ENCODE results near the gene FAM135A.

Gene FAM135A

GRCh38 chr6:70413114-70413991, at the start of gene FAM135A:
Gene FAM135A, plus strand, starts transcription at chr6:70413508. Its CDS starts 14,835 bp downstream, at chr6:70428343.
- H3K4me1 ChIP-seq (ENCODE audit: control insufficient read depth, insufficient read depth, low read length), result no peaks in the 10 kb centered on the region
- H3K27ac ChIP-seq (ENCODE audit: low read depth, low read length), result peak within 1 kb of the TSS; percentile 67
- no peaks in the 10 kb centered on the region for H3K36me3 ChIP-seq (ENCODE audit: control insufficient read depth, insufficient read depth, low read length)
- H3K27me3 ChIP-seq (ENCODE audit: control insufficient read depth, insufficient read depth, low read length), result no peaks in the 10 kb centered on the region
- H3K9ac ChIP-seq (ENCODE audit: low read length), result peak within 1 kb of the TSS; percentile 35
- H3K4me3 ChIP-seq (ENCODE audit: low read length), result peak within 1 kb of the TSS; percentile 93

- Histone ChIP-seq H3K4me3 (ENCODE audit: low read length) (no peak overlapping the region), H3K27ac (ENCODE audit: low read depth, low read length) (no peak overlapping the region), H3K27me3 (ENCODE audit: control insufficient read depth, insufficient read depth, low read length) (no peaks in the 10 kb centered on the region), H3K9ac (ENCODE audit: low read length) (no peak overlapping the region), H3K36me3 (ENCODE audit: control insufficient read depth, insufficient read depth, low read length) (no peaks in the 10 kb centered on the region), H3K4me1 (ENCODE audit: control insufficient read depth, insufficient read depth, low read length) (no peaks in the 10 kb centered on the region)
Measured at GRCh38 chr6:70363741-70364493, 49.4 kb upstream of the FAM135A start.

GRCh38 chr6:70369332-70369950, 43.9 kb upstream of the FAM135A start:
- Histone ChIP-seq H3K27ac (ENCODE audit: low read depth, low read length) (no peak overlapping the region), H3K27me3 (ENCODE audit: control insufficient read depth, insufficient read depth, low read length) (no peaks in the 10 kb centered on the region), H3K36me3 (ENCODE audit: control insufficient read depth, insufficient read depth, low read length) (no peaks in the 10 kb centered on the region), H3K9ac (ENCODE audit: low read length) (no peak overlapping the region), H3K4me3 (ENCODE audit: low read length) (no peak overlapping the region), H3K4me1 (ENCODE audit: control insufficient read depth, insufficient read depth, low read length) (no peaks in the 10 kb centered on the region)

GRCh38 chr6:70370496-70370895, 42.8 kb upstream of the FAM135A start:
- Histone ChIP-seq H3K27me3 (ENCODE audit: control insufficient read depth, insufficient read depth, low read length) (no peaks in the 10 kb centered on the region), H3K27ac (ENCODE audit: low read depth, low read length) (no peak overlapping the region), H3K4me1 (ENCODE audit: control insufficient read depth, insufficient read depth, low read length) (no peaks in the 10 kb centered on the region), H3K4me3 (ENCODE audit: low read length) (no peak overlapping the region), H3K9ac (ENCODE audit: low read length) (no peak overlapping the region), H3K36me3 (ENCODE audit: control insufficient read depth, insufficient read depth, low read length) (no peaks in the 10 kb centered on the region)

- Histone ChIP-seq H3K27me3 (ENCODE audit: control insufficient read depth, insufficient read depth, low read length) (no peaks in the 10 kb centered on the region), H3K4me3 (ENCODE audit: low read length) (no peak overlapping the region), H3K4me1 (ENCODE audit: control insufficient read depth, insufficient read depth, low read length) (no peaks in the 10 kb centered on the region), H3K27ac (ENCODE audit: low read depth, low read length) (no peak overlapping the region), H3K36me3 (ENCODE audit: control insufficient read depth, insufficient read depth, low read length) (no peaks in the 10 kb centered on the region), H3K9ac (ENCODE audit: low read length) (no peak overlapping the region)
Measured at GRCh38 chr6:70371454-70372105, 41.7 kb upstream of the FAM135A start.

GRCh38 chr6:70375166-70375565, 38.1 kb upstream of the FAM135A start:
- no peaks in the 10 kb centered on the region for H3K4me1 ChIP-seq (ENCODE audit: control insufficient read depth, insufficient read depth, low read length)

GRCh38 chr6:70375882-70376281, 37.4 kb upstream of the FAM135A start:
- no peaks in the 10 kb centered on the region for H3K27me3 ChIP-seq (ENCODE audit: control insufficient read depth, insufficient read depth, low read length)
- H3K4me3 ChIP-seq (ENCODE audit: low read length), result no peak overlapping the region
- no peak overlapping the region for H3K9ac ChIP-seq (ENCODE audit: low read length)
- H3K4me1 ChIP-seq (ENCODE audit: control insufficient read depth, insufficient read depth, low read length), result no peaks in the 10 kb centered on the region
- H3K36me3 ChIP-seq (ENCODE audit: control insufficient read depth, insufficient read depth, low read length), result no peaks in the 10 kb centered on the region
- H3K27ac ChIP-seq (ENCODE audit: low read depth, low read length), result no peak overlapping the region

More at GRCh38 chr6:70375166-70375565, 38.1 kb upstream of the FAM135A start:
- Histone ChIP-seq H3K9ac (ENCODE audit: low read length) (no peak overlapping the region), H3K27ac (ENCODE audit: low read depth, low read length) (no peak overlapping the region), H3K36me3 (ENCODE audit: control insufficient read depth, insufficient read depth, low read length) (no peaks in the 10 kb centered on the region), H3K4me3 (ENCODE audit: low read length) (no peak overlapping the region), H3K27me3 (ENCODE audit: control insufficient read depth, insufficient read depth, low read length) (no peaks in the 10 kb centered on the region)

GRCh38 chr6:70376628-70377027, 36.7 kb upstream of the FAM135A start:
- H3K9ac ChIP-seq (ENCODE audit: low read length), result no peak overlapping the region
- H3K36me3 ChIP-seq (ENCODE audit: control insufficient read depth, insufficient read depth, low read length), result no peaks in the 10 kb centered on the region
- H3K4me1 ChIP-seq (ENCODE audit: control insufficient read depth, insufficient read depth, low read length), result no peaks in the 10 kb centered on the region
- H3K4me3 ChIP-seq (ENCODE audit: low read length), result no peak overlapping the region
- H3K27me3 ChIP-seq (ENCODE audit: control insufficient read depth, insufficient read depth, low read length), result no peaks in the 10 kb centered on the region
- no peak overlapping the region for H3K27ac ChIP-seq (ENCODE audit: low read depth, low read length)

GRCh38 chr6:70377372-70377771, 35.9 kb upstream of the FAM135A start:
- Histone ChIP-seq H3K36me3 (ENCODE audit: control insufficient read depth, insufficient read depth, low read length) (no peaks in the 10 kb centered on the region), H3K27me3 (ENCODE audit: control insufficient read depth, insufficient read depth, low read length) (no peaks in the 10 kb centered on the region), H3K4me1 (ENCODE audit: control insufficient read depth, insufficient read depth, low read length) (no peaks in the 10 kb centered on the region), H3K9ac (ENCODE audit: low read length) (no peak overlapping the region), H3K27ac (ENCODE audit: low read depth, low read length) (no peak overlapping the region), H3K4me3 (ENCODE audit: low read length) (no peak overlapping the region)

- H3K4me3 ChIP-seq (ENCODE audit: low read length), result no peak overlapping the region
- H3K9ac ChIP-seq (ENCODE audit: low read length), result no peak overlapping the region
- H3K27ac ChIP-seq (ENCODE audit: low read depth, low read length), result no peak overlapping the region
- H3K27me3 ChIP-seq (ENCODE audit: control insufficient read depth, insufficient read depth, low read length), result no peaks in the 10 kb centered on the region
- H3K4me1 ChIP-seq (ENCODE audit: control insufficient read depth, insufficient read depth, low read length), result no peaks in the 10 kb centered on the region
- H3K36me3 ChIP-seq (ENCODE audit: control insufficient read depth, insufficient read depth, low read length), result no peaks in the 10 kb centered on the region
Measured at GRCh38 chr6:70379473-70380013, 33.8 kb upstream of the FAM135A start.

GRCh38 chr6:70380252-70380651, 33.1 kb upstream of the FAM135A start:
- Histone ChIP-seq H3K4me3 (ENCODE audit: low read length) (no peak overlapping the region), H3K9ac (ENCODE audit: low read length) (no peak overlapping the region), H3K36me3 (ENCODE audit: control insufficient read depth, insufficient read depth, low read length) (no peaks in the 10 kb centered on the region), H3K4me1 (ENCODE audit: control insufficient read depth, insufficient read depth, low read length) (no peaks in the 10 kb centered on the region), H3K27ac (ENCODE audit: low read depth, low read length) (no peak overlapping the region), H3K27me3 (ENCODE audit: control insufficient read depth, insufficient read depth, low read length) (no peaks in the 10 kb centered on the region)

Measured in rectal smooth muscle tissue (tissue), 1 donor.